Measurements from ENCODE around the gene CUBN.

Gene CUBN

GRCh38 chr10:16901106-16901505, 228.5 kb downstream of the CUBN start (continued):
- no peak for TF ChIP-seq ZNF518A (tag by site-specific recombination; conservative IDR thresholded peaks at IDR 0.05; ENCODE audit: low read depth)

GRCh38 chr10:16896993-16897392, 232.6 kb downstream of the CUBN start:
- no peaks in the 10 kb centered on the region for H3K36me3 ChIP-seq (ENCODE audit: control insufficient read depth in 2 of 2, insufficient read depth in 1 of 2, low read length in 2 of 2)
- TF ChIP-seq ZNF623 (tag by site-specific recombination; IDR thresholded peaks at IDR 0.05), result no peak
- no peak for TF ChIP-seq ZNF274 (IDR thresholded peaks at IDR 0.05; ENCODE audit: low read length)
- no peak for TF ChIP-seq ZNF274 (tag by site-specific recombination; IDR thresholded peaks at IDR 0.05; ENCODE audit: borderline replicate concordance)
- no peak for TF ChIP-seq ZNF529 (tag by site-specific recombination; IDR thresholded peaks at IDR 0.05; ENCODE audit: insufficient replicate concordance)
- no peak for TF ChIP-seq ZNF416 (tag by site-specific recombination; IDR thresholded peaks at IDR 0.05)
- TF ChIP-seq REPIN1 (tag by site-specific recombination; IDR thresholded peaks at IDR 0.05; ENCODE audit: low read depth), result no peak
- no peak overlapping the region for H3K4me3 ChIP-seq (ENCODE audit: low read depth, low read length)
- no peak overlapping the region for H3K27ac ChIP-seq (ENCODE audit: extremely low read depth, low read depth, low read length)
- ChIA-PET POLR2A (no interaction called here), CTCF (no interaction called here)
- H3K4me1 ChIP-seq (ENCODE audit: control insufficient read depth, insufficient read depth, low read length), result no peaks in the 10 kb centered on the region
- no peaks in the 10 kb centered on the region for H3K9me3 ChIP-seq (ENCODE audit: control insufficient read depth, insufficient read depth, low read depth, low read length)

GRCh38 chr10:16894821-16895220, 234.8 kb downstream of the CUBN start:
- TF ChIP-seq ZNF202 (tag by site-specific recombination; IDR thresholded peaks at IDR 0.05; ENCODE audit: borderline replicate concordance), result no peak
- TF ChIP-seq ZBTB26 (tag by site-specific recombination; optimal IDR thresholded peaks at IDR 0.05), result no peak
- TF ChIP-seq ZNF449 (tag by site-specific recombination; IDR thresholded peaks at IDR 0.05), result no peak
- TF ChIP-seq ATF2 (tag by site-specific recombination; IDR thresholded peaks at IDR 0.05; ENCODE audit: low read depth), result no peak
- TF ChIP-seq GLI2 (tag by site-specific recombination; IDR thresholded peaks at IDR 0.05; ENCODE audit: borderline replicate concordance, low read depth), result no peak
- no peak for TF ChIP-seq ZNF24 (tag by site-specific recombination; IDR thresholded peaks at IDR 0.05)
- TF ChIP-seq PRDM4 (tag by site-specific recombination; IDR thresholded peaks at IDR 0.05), result no peak
- no peak for TF ChIP-seq ZNF626 (tag by site-specific recombination; IDR thresholded peaks at IDR 0.05)
- no peak for TF ChIP-seq ZNF768 (tag by site-specific recombination; IDR thresholded peaks at IDR 0.05)
- ChIA-PET CTCF (interaction anchor here (0.8 kb wide), 1 partner anchor 9 kb away, joined by 4 read pairs; no protein-coding TSS in a partner anchor), POLR2A (no interaction called here)

More at GRCh38 chr10:16894821-16895220, 234.8 kb downstream of the CUBN start:
- H3K4me1 ChIP-seq (ENCODE audit: control insufficient read depth, insufficient read depth, low read length), result no peaks in the 10 kb centered on the region
- no peaks in the 10 kb centered on the region for H3K36me3 ChIP-seq (ENCODE audit: control insufficient read depth in 2 of 2, insufficient read depth in 1 of 2, low read length in 2 of 2)
- no peak overlapping the region for H3K4me3 ChIP-seq (ENCODE audit: low read depth, low read length)
- no peak overlapping the region for H3K27ac ChIP-seq (ENCODE audit: extremely low read depth, low read depth, low read length)
- H3K9me3 ChIP-seq (ENCODE audit: control insufficient read depth, insufficient read depth, low read depth, low read length), result no peaks in the 10 kb centered on the region
